Heart left ventricle (tissue), 13 donors: ENCODE measurements around the gene VAV1.

Experiments
- CTCF ChIP-seq, 12 donors: fragments of 200-600 bp; sonication (generic) in 4 of 12; IDR thresholded peaks; one replicate each; pipeline versions ENCODE4 v1.5.0 to v1.8.0; 2018 to 2022; ENCODE audit warnings: antibody characterized with exemption in 12 of 12, mild to moderate bottlenecking in 5 of 12
- POLR2A ChIP-seq, 2 donors: fragments of 450-650 bp; IDR thresholded peaks; one replicate each; pipeline ENCODE4 v1.6.1; 2017; ENCODE audit warnings: antibody characterized with exemption in 2 of 2, mild to moderate bottlenecking in 2 of 2, moderate library complexity in 2 of 2
- donor health status: ischemic (EF 13 %, LVEDD 7.1; RV severe dilation, severe dysfunction).
- donor health status: DM: no; HTN: yes; CAD: no.
- donor health status: DM: no; HTN: no; CAD: no.
- donor health status: ischemic (EF 25% LVEDD 6.9; RV normal size, moderate dysfunction).
- donor health status: ischemic (EF 25% LVEDD 5.7; RV mildly dilated, moderate dysfunction).
- donor health status: ischemic (EF 35%, LVEDD 5.7; RV mildly dilated, moderate dysfunction).
- donor health status: nonischemic (EF 11% LVEDD 7.7; RV severe dilation, severe dysfunction).
- donor health status: DM: yes; HTN: yes; CAD: no.
- donor health status: PGD.
- donor health status: ischemic (EF 29% LVEDD 5.4; RV normal size, mild dysfunction).
- donor health status: nonischemic (EF 23%, LVEDD 6.1; RV moderate dilation, normal function).

GRCh38 chr19:6777434-6777833 is 4.9 kb downstream of the VAV1 start:
- TF ChIP-seq CTCF (IDR thresholded peaks at IDR 0.05) (no peak), POLR2A (IDR thresholded peaks at IDR 0.05) (no peak)
